Stimulated activated CD4-positive, alpha-beta T cell treated with anti-CD3 and anti-CD28 coated beads, Interleukin-2, amount 100 ng/mL, for 24 hours (primary cell): ENCODE results near the gene SLC1A3.

ENCODE experiments used
- DNase-seq, 2 donors: peaks; one replicate each; pipeline ENCODE4 v3.0.0-alpha.2; 2020

SLC1A3 gene

DNA sequence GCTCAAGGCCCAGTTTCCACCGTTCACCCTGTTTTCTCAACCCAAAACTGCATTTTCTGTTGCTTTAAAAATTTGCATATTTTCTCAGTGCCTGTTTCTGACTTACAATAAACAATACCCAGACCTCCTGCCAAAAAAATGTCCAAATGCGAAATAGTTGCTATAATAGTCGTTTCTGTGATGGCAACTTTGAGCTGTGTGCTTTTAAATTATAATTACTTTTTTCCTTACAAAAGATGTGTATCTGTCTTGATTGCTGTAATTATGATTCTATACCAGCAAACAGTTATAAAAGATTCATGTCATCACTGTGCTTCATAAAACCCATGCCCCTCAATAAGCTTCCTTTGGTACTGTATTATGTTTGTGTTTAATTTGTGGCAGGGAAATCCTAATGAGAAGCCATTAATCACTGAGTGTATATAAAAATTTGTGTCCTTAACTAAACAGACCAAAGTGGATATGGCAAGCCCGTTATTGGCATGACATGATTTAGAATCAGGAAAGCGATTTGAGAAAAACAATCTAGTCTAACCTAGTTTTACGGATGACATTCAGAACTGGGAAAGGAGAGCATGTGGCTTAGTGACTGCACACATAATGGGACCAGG, 5.4 kb upstream of the SLC1A3 start:
- no peak for DNase-seq

DNA sequence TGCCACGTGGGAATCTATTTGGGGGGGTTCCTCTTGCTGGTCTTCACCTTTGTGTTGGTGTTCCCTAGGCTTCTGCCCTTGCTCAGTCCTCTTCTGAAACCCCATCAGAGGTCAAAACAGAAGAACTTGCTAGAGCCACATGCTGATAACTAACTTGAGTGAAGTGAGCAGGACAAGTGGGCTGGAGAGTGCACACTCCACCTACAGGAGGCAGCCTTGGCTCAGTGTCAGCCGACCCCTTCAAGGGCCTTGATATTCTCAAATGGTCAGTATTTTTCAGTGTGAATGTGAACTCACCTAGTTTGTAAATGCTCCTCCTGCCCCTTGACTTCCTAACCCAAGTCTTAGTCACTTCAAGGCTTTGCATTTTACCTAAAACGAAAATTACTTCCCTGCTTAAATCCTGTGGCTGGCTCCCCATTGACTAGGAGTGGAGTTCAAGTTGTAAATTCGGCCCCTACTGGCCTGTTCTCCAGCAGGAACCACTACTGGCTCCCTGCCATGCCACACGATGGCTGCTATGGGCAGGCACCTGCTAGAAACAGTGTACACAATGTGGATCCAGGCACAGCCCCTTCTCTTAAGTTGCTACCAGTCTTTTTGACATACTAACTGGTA, 3.6 kb upstream of the SLC1A3 start:
- DNase-seq = no peak

DNA sequence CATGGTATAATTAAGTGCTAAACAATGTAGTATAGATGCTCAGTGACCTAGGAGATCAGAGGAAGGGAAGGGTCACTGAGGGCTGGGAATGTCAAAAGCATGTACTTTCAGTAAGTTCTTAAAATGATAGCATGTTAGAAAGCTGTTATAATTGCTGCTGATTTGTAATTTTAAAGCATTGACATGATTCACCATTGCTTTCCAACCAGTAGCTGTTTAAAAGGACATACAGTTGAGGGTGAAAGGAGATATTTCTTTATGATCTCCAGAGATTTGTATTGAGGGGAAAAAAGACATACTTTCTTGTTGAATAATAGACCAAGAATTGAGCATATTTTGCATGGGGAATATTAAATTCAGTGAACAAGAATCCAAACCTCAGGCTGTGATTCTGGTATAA, 1.2 kb upstream of the SLC1A3 start:
- DNase-seq = no peak

DNA sequence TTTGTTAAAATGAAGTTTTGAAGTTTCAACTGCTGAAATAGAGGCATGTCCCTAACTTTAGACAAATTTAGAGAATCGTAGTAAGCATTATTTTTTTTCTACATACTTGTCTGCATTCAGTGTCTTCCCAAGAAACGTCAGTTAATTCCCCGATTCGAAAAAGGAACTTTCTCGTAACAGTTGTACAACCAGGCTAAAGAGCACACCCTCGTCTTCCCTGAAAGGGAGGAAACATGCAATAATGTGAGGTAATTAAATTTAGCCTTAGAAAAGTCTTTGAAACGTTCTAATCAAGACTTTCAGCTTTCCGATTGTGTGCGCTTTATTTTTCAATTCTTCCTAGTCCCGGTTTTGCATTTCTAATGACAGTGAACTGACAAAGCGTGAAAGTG, 374 bp upstream of the SLC1A3 start:
- no peak for DNase-seq

GRCh38 chr5:36607114-36607571, 737 bp downstream of the SLC1A3 start:
- no peak for DNase-seq

DNA sequence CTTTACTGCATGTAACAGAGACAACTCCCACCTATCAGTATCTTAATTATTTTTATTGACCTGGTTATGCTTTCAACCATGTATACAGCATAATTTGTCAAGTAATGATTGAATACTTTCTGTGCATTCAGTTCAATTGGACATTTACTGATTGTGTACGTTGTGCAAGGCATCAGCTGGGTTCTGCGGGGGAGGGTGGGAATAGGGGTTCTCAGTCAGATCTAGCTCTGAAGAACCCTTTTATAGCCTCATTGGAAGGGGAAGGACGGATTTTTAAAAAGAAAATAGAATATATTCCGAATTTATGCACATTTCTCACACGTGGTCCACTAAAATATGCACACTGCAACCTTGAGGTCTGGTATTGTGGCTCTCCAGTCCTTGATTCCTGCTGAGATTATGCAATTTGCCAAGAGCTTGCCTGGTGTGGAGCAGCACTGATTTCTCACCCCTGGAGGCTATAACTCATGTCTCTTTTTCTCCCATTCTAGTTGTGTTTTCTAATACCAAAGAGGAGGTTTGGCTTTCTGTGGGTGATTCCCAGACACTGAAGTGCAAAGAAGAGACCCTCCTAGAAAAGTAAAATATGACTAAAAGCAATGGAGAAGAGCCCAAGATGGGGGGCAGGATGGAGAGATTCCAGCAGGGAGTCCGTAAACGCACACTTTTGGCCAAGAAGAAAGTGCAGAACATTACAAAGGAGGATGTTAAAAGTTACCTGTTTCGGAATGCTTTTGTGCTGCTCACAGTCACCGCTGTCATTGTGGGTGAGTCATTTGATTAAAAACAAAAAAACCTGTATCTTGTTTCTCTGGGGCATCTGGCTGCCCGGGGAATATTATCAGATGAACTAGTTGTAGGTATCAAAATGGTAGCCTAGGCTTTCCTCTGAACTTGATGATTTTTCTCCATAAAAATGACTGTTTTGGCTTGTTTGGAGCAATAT, 1.7 kb downstream of the SLC1A3 start:
- DNase-seq = no peak

- DNase-seq = no peak
Observed at GRCh38 chr5:36610621-36611020, 4.2 kb downstream of the SLC1A3 start.

GRCh38 chr5:36611520-36612274, 5.3 kb downstream of the SLC1A3 start:
- DNase-seq = no peak

- no peak for DNase-seq
Observed at GRCh38 chr5:36613241-36613640, 6.8 kb downstream of the SLC1A3 start.

GRCh38 chr5:36613771-36614656, 7.6 kb downstream of the SLC1A3 start:
- DNase-seq = no peak

GRCh38 chr5:36614657-36615308, 8.4 kb downstream of the SLC1A3 start:
- DNase-seq = no peak

DNA sequence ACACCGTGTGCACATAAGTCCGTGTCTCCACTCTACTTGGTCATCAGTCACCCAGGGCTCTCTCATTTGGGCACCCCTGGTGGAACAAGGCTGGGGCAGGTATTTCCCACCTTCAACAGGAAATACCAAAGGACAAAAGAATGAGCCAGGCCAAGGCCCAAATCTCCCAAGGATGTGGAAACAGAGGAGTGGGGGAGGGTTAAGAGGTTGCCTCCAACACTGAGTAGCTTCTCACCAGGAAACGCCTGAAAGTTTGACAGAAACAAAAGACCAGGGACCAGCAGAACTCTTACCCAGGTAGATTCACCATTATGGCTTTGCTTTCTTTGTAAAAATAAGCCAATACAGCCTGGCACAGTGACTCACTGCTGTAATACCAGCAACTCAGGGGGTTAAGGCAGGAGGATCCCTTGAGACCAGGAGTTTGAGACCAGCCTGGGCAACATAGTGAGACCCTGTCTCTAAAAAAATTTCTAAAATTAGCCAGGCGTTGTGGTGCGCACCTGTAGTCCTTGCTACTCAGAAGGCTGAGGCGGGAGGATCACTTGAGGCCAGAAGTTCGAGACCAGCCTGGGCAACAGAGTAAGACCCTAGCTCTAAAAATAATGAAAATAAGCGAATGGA, 12.7 kb downstream of the SLC1A3 start:
- DNase-seq = no peak

- DNase-seq = no peak
Observed at GRCh38 chr5:36621985-36622384, 15.6 kb downstream of the SLC1A3 start.

DNA sequence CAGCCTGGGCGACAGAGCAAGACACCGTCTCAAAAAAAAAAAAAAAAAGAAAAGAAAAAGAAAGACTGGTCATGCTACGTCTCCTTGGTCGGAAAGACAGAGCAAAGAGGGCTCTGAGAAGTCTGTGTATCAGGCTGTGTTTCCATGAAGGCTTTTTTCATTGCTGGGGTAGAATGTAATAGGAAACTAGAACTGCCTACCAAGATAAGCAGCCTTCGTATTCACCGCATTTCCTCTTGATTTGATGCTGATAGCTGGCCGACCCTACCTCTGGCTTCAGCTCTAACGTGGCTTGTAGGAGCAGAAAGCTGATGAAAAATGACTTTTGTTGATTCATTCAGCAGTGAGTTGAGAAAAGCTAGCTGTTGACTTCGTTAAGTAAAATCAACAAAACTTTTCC, 17.4 kb downstream of the SLC1A3 start:
- no peak for DNase-seq

- DNase-seq = no peak
Observed at GRCh38 chr5:36624277-36624676, 17.9 kb downstream of the SLC1A3 start.

- DNase-seq = no peak
Observed at GRCh38 chr5:36628695-36629094, 22.3 kb downstream of the SLC1A3 start.

GRCh38 chr5:36629729-36630128, 23.3 kb downstream of the SLC1A3 start:
- DNase-seq = no peak

DNA sequence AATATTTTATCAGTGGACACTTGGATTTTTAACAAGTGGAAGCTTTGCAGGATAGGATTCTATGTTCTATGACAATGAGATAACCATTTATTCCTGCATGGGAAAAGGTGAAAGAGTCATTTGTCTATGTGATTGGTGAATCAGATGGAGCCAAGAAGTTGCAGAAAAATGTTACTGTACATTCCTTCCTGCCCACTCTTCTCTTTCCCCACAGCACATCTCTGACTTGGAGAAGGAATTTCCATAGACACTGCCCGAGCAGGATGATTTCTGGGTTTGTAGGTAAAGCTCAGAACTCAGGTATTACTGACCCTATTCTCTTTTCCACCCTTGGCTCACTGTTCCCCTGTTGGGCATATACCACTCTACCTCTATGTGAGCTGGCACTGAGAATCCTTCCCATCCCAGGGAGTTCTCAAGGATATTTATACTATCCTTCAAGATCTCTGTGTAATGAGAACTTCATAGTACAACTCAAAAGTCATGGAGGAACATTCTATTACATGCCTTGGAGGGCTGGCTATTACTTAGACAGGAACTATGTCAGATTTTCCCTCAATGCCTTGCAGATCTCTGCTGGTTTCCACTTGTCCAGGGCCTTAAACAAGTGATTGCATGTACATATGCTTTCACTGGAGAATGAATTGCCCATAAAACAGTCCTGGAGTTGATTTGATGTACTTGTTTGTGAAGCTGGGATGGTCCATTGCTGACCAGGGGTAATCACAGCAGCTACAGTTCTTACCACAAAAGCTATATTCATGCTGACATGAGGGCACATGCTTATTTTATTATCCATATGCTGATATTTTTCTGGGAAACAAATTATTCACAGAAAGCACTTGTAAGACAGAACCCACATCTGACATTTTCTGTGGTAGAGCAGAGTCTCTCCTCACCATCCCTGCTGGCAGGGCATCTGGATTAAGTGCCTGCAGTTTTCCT, 24.1 kb downstream of the SLC1A3 start:
- no peak for DNase-seq

- no peak for DNase-seq
Observed at GRCh38 chr5:36631154-36631553, 24.7 kb downstream of the SLC1A3 start.
